ENCODE results near the gene ACADS.

- TF ChIP-seq EP300 (conservative IDR thresholded peaks at IDR 0.05; ENCODE audit: poor library complexity, severe bottlenecking) (no peak), POLR2AphosphoS5 (IDR thresholded peaks at IDR 0.05) (no peak), SMC3 (conservative IDR thresholded peaks at IDR 0.05; ENCODE audit: poor library complexity) (no peak), REST (IDR thresholded peaks at IDR 0.05; ENCODE audit: borderline replicate concordance) (no peak), RAD21 (conservative IDR thresholded peaks at IDR 0.05) (no peak), MXI1 (conservative IDR thresholded peaks at IDR 0.05; ENCODE audit: poor library complexity, severe bottlenecking) (no peak)
- TF ChIP-seq, protein P1, sequence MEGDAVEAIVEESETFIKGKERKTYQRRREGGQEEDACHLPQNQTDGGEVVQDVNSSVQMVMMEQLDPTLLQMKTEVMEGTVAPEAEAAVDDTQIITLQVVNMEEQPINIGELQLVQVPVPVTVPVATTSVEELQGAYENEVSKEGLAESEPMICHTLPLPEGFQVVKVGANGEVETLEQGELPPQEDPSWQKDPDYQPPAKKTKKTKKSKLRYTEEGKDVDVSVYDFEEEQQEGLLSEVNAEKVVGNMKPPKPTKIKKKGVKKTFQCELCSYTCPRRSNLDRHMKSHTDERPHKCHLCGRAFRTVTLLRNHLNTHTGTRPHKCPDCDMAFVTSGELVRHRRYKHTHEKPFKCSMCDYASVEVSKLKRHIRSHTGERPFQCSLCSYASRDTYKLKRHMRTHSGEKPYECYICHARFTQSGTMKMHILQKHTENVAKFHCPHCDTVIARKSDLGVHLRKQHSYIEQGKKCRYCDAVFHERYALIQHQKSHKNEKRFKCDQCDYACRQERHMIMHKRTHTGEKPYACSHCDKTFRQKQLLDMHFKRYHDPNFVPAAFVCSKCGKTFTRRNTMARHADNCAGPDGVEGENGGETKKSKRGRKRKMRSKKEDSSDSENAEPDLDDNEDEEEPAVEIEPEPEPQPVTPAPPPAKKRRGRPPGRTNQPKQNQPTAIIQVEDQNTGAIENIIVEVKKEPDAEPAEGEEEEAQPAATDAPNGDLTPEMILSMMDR (IDR thresholded peaks at IDR 0.05; ENCODE audit: poor library complexity, severe bottlenecking) = no peak
Measured at GRCh38 chr12:120711411-120711810, 14.2 kb upstream of the ACADS start.

All from neural cell (in vitro differentiated cells).